CD14-positive monocyte (primary cell): ENCODE results near the gene ATG7. TPM values are rescaled to one million over a fixed set of nuclear protein-coding genes. Genes with fewer than 3 reads are reported as not detected.

Source experiments
- DNase-seq, 3 donors: peaks; one replicate each; pipeline ENCODE4 v3.0.0-alpha.2; 2011 to 2022
- H2AFZ ChIP-seq: 2 replicates; pipeline ENCODE4 v1.6.0; 2012; ENCODE audit warnings: mild to moderate bottlenecking, low read depth, low read length, inconsistent platforms; ENCODE audit not compliant: insufficient read depth, poor library complexity, severe bottlenecking
- H3K27ac ChIP-seq, 2 donors: 1 replicate in 1 of 2; 2 replicates in 1 of 2; pipeline ENCODE4 v1.5.1; 2012 to 2013; ENCODE audit warnings: low read length in 2 of 2, control low read depth in 1 of 2, inconsistent platforms in 1 of 2, low read depth in 1 of 2, mild to moderate bottlenecking in 1 of 2
- H3K27me3 ChIP-seq, 2 donors: one replicate each; pipeline versions ENCODE4 v1.6.0 to v1.6.1; 2011 to 2013; ENCODE audit warnings: low read length in 2 of 2; ENCODE audit not compliant: control insufficient read depth in 2 of 2, insufficient read depth in 2 of 2
- H3K36me3 ChIP-seq, 2 donors: replicated peaks in 1 of 2; 1 replicate in 1 of 2; 2 replicates in 1 of 2; pipeline versions ENCODE4 v1.5.1 to v1.6.1; 2012 to 2013; ENCODE audit warnings: low read length in 2 of 2, control low read depth in 1 of 2, inconsistent platforms in 1 of 2, mild to moderate bottlenecking in 1 of 2; ENCODE audit not compliant: insufficient read depth in 2 of 2, control insufficient read depth in 1 of 2
- H3K4me1 ChIP-seq, 2 donors: 1 replicate in 1 of 2; 2 replicates in 1 of 2; pipeline versions ENCODE4 v1.5.1 to v1.6.1; 2012 to 2013; ENCODE audit warnings: low read length in 2 of 2, control low read depth in 1 of 2, inconsistent platforms in 1 of 2, mild to moderate bottlenecking in 1 of 2, moderate library complexity in 1 of 2; ENCODE audit not compliant: insufficient read depth in 2 of 2, control insufficient read depth in 1 of 2
- H3K4me2 ChIP-seq: replicated peaks from 2 replicates; pipeline ENCODE3; 2012; ENCODE audit warnings: low read length, moderate library complexity, mild to moderate bottlenecking; ENCODE audit not compliant: poor library complexity, severe bottlenecking; ENCODE audit errors: extremely low read depth
- H3K4me3 ChIP-seq, 3 experiments: fragments of 200-600 bp in 1 of 3; sonication (generic) in 1 of 3; replicated peaks in 1 of 3; 1 replicate in 2 of 3; 2 replicates in 1 of 3; pipeline ENCODE4 v1.5.1; 2011 to 2013; ENCODE audit warnings: low read length in 3 of 3, mild to moderate bottlenecking in 3 of 3, control low read depth in 2 of 3, low read depth in 2 of 3, inconsistent platforms in 1 of 3, moderate library complexity in 1 of 3
- H3K79me2 ChIP-seq: 2 replicates; pipeline ENCODE4 v1.6.0; 2012; ENCODE audit warnings: mild to moderate bottlenecking, control low read depth, inconsistent platforms, low read length, moderate library complexity; ENCODE audit not compliant: insufficient read depth
- H3K9ac ChIP-seq: 2 replicates; pipeline ENCODE4 v1.6.0; 2017; ENCODE audit warnings: low read length, mild to moderate bottlenecking; ENCODE audit not compliant: insufficient read depth, poor library complexity, severe bottlenecking
- H3K9me3 ChIP-seq, 2 donors: replicated peaks in 1 of 2; 1 replicate in 1 of 2; 2 replicates in 1 of 2; pipeline versions ENCODE4 v1.5.1 to v1.6.1; 2012 to 2013; ENCODE audit warnings: low read length in 2 of 2, control low read depth in 1 of 2; ENCODE audit not compliant: control insufficient read depth in 1 of 2, insufficient read depth in 1 of 2
- H4K20me1 ChIP-seq: 2 replicates; pipeline ENCODE4 v1.6.0; 2012; ENCODE audit warnings: mild to moderate bottlenecking, low read length, control low read depth, moderate library complexity; ENCODE audit not compliant: insufficient read depth
- H3K27ac Mint-ChIP-seq, 7 donors: one replicate each; pipeline ENCODE4 v1.8.0; 2020; ENCODE audit warnings: mild to moderate bottlenecking in 7 of 7, mixed read lengths in 7 of 7, moderate library complexity in 6 of 7, inconsistent platforms in 2 of 7
- H3K27me3 Mint-ChIP-seq, 3 donors: one replicate each; pipeline ENCODE4 v1.8.0; 2021 to 2022; ENCODE audit warnings: low read depth in 3 of 3, mild to moderate bottlenecking in 3 of 3, mixed read lengths in 3 of 3, moderate library complexity in 3 of 3, inconsistent platforms in 1 of 3
- H3K36me3 Mint-ChIP-seq, 2 donors: one replicate each; pipeline ENCODE4 v1.8.0; 2020; ENCODE audit warnings: mixed read lengths in 2 of 2, inconsistent platforms in 1 of 2, mild to moderate bottlenecking in 1 of 2
- H3K4me1 Mint-ChIP-seq: one replicate; pipeline ENCODE4 v1.8.0; 2020; ENCODE audit warnings: mild to moderate bottlenecking, mixed read lengths
- H3K4me3 Mint-ChIP-seq, 2 donors: one replicate each; pipeline ENCODE4 v1.8.0; 2020; ENCODE audit warnings: mild to moderate bottlenecking in 2 of 2, mixed read lengths in 2 of 2, moderate library complexity in 1 of 2
- H3K9me3 Mint-ChIP-seq, 7 donors: one replicate each; pipeline ENCODE4 v1.8.0; 2020 to 2022; ENCODE audit warnings: mixed read lengths in 7 of 7, mild to moderate bottlenecking in 6 of 7, moderate library complexity in 6 of 7, inconsistent platforms in 2 of 7
- CTCF ChIP-seq: fragments of 200-600 bp; IDR thresholded peaks from one replicate; pipeline ENCODE4 v1.8.0; 2022; ENCODE audit warnings: antibody characterized with exemption, mild to moderate bottlenecking
- WGBS: methylation state at CpG from one replicate; pipeline ENCODE4 v1.1.5; 2013; ENCODE audit warnings: missing lambda C conversion rate; ENCODE audit not compliant: insufficient coverage; 5-methylcytosine and 5-hydroxymethylcytosine counted together
- intact Hi-C, 2 donors: fragments of 100-400 bp; cut with micrococcal nuclease; formaldehyde crosslinking; loops; one replicate each; pipeline versions ENCODE4 v1.15.0 to v1.15.1; 2023
- polyA plus RNA-seq, 3 donors: library from polyadenylated mRNA; depleted of rRNA in 1 of 3; unstranded in 2 of 3; stranded (reverse) in 1 of 3; fragments of 300-500 nt in 2 of 3; fragments of >200 nt in 1 of 3; fragmentation: Illumina TruSeq in 2 of 3; gene quantifications; 1 replicate in 2 of 3; 2 replicates in 1 of 3; pipeline ENCODE4 v1.2.3, GENCODE V29; 2012 to 2021

ATG7 gene
- polyA plus RNA-seq, 3 donors: 57.4 to 101 (median 89.7) TPM

- 71% methylated on average over 1 of the region's 2 CpGs for WGBS
- DNase-seq: no peak
- Histone ChIP-seq H3K9me3 (no peaks in the 10 kb centered on the region), H3K79me2 (no peaks in the 10 kb centered on the region), H3K27me3 (no peaks in the 10 kb centered on the region), H4K20me1 (peaks cover 92% of the 10 kb centered on the region), H3K36me3 (peaks cover 84 to 100% of the 10 kb centered on the region in 2 donors), H3K9ac (no peak overlapping the region), H3K4me3 (no peak overlapping the region), H2AFZ (no peak overlapping the region), H3K27ac (no peak overlapping the region), H3K4me1 (no peaks in the 10 kb centered on the region), H3K4me2 (no peak overlapping the region)
- no peak for TF ChIP-seq CTCF
- peaks cover 0 to 1% (median 0%) of the 10 kb centered on the region in 7 donors for H3K9me3 Mint-ChIP-seq
- no peak overlapping the region for H3K27ac Mint-ChIP-seq
- intact Hi-C loops: loop anchor here in 1 of 2 donors (5.0 kb wide), 1 partner anchor 268 kb away; no protein-coding TSS in a partner anchor
- H3K4me3 Mint-ChIP-seq: no peak overlapping the region
- H3K4me1 Mint-ChIP-seq: peaks cover 2% of the 10 kb centered on the region
- H3K36me3 Mint-ChIP-seq: peaks cover 65 to 94% of the 10 kb centered on the region in 2 donors
- peaks cover 0 to 2% (median 0%) of the 10 kb centered on the region in 3 donors for H3K27me3 Mint-ChIP-seq
Observed at GRCh38 chr3:11384074-11384473, 111.9 kb downstream of the ATG7 start.

- no peaks in the 10 kb centered on the region for H3K27me3 ChIP-seq
- no peak overlapping the region for H2AFZ ChIP-seq
- Mint-ChIP-seq H3K27me3 (no peaks in the 10 kb centered on the region), H3K36me3 (peaks cover 66 to 91% of the 10 kb centered on the region in 2 donors), H3K4me3 (no peak overlapping the region), H3K27ac (peak overlapping the region in 1 of 7 donors; percentile 2), H3K4me1 (peaks cover 2% of the 10 kb centered on the region), H3K9me3 (peaks cover 0 to 1% (median 0%) of the 10 kb centered on the region in 7 donors)
- no peak overlapping the region for H3K27ac ChIP-seq
- peaks cover 92% of the 10 kb centered on the region for H4K20me1 ChIP-seq
- H3K4me2 ChIP-seq: no peak overlapping the region
- peaks cover 79 to 100% of the 10 kb centered on the region in 2 donors for H3K36me3 ChIP-seq
- WGBS: no CpG with 5 or more reads among the region's 1 CpG
- no peak overlapping the region for H3K9ac ChIP-seq
- H3K4me3 ChIP-seq: no peak overlapping the region
- no peaks in the 10 kb centered on the region for H3K4me1 ChIP-seq
- no peaks in the 10 kb centered on the region for H3K9me3 ChIP-seq
- no peak for DNase-seq
- intact Hi-C loops: no loop called here
- no peaks in the 10 kb centered on the region for H3K79me2 ChIP-seq
- TF ChIP-seq CTCF: no peak
Observed at GRCh38 chr3:11385326-11385725, 113.1 kb downstream of the ATG7 start.
